H1 (cell line): Measurements from ENCODE around the gene DEDD2. TPM values are rescaled to one million over a fixed set of nuclear protein-coding genes. Genes with fewer than 3 reads are reported as not detected.

Experiments
- BCL11A ChIP-seq, 2 experiments: IDR thresholded peaks; one replicate each; pipeline ENCODE4 v1.6.1; 2011; ENCODE audit warnings: low read depth in 2 of 2, low read length in 2 of 2, mild to moderate bottlenecking in 2 of 2
- HDAC2 ChIP-seq, 2 experiments: fragments of 300-600 bp in 1 of 2; sonication (generic) in 1 of 2; IDR thresholded peaks; 2 replicates each; pipeline ENCODE4 v1.6.1; 2011 to 2012; ENCODE audit warnings: low read depth in 2 of 2, low read length in 2 of 2, mild to moderate bottlenecking in 2 of 2, moderate library complexity in 2 of 2, borderline replicate concordance in 1 of 2, inconsistent platforms in 1 of 2
- POLR2A ChIP-seq, 2 experiments: IDR thresholded peaks; 1 replicate in 1 of 2; 2 replicates in 1 of 2; pipeline ENCODE4 v1.6.1; 2011; ENCODE audit warnings: low read depth in 2 of 2, low read length in 2 of 2, mild to moderate bottlenecking in 2 of 2; ENCODE audit errors: control extremely low read depth in 1 of 2
- RBBP5 ChIP-seq: IDR thresholded peaks from 2 replicates; pipeline ENCODE4 v1.7.1; 2012; ENCODE audit warnings: low read depth, mild to moderate bottlenecking, inconsistent platforms, low read length, moderate library complexity, borderline replicate concordance
- SUZ12 ChIP-seq: fragments of 200-600 bp; sonication (generic); IDR thresholded peaks from 2 replicates; pipeline ENCODE4 v1.6.1; 2012; ENCODE audit warnings: mild to moderate bottlenecking, inconsistent platforms, low read length, moderate library complexity, mixed read lengths
- polyA plus RNA-seq, 7 experiments: library from polyadenylated mRNA; depleted of rRNA in 3 of 7; stranded (reverse) in 5 of 7; unstranded in 2 of 7; fragments of >200 nt in 5 of 7; fragments of 200-250 nt in 2 of 7; gene quantifications; 1 replicate in 5 of 7; 2 replicates in 1 of 7; 4 replicates in 1 of 7; pipeline versions ENCODE4 v1.2.1 to v1.2.3, GENCODE V29; 2011 to 2013; ENCODE audit warnings: missing spikeins in 2 of 7, mixed read lengths in 2 of 7
- total RNA-seq: library from RNA; stranded (reverse); fragmentation: NEBNext Ultra II Directional; extraction: Animal tissue kit (Norgen Biotek cat#: 25700); gene quantifications from 2 replicates; pipeline ENCODE4 v1.2.1, GENCODE V29; 2021
- TF ChIP-seq, protein P1 (sequence below): fragments of 300-600 bp; sonication (generic); IDR thresholded peaks from 2 replicates; pipeline ENCODE4 v1.7.1; 2012; ENCODE audit warnings: low read length, moderate library complexity, mild to moderate bottlenecking, inconsistent platforms; ENCODE audit not compliant: insufficient replicate concordance

DEDD2 gene
- total and polyA plus RNA-seq, 2 of the 8 experiments (the other 6 are each of a cell fraction or from before 2014, with no cell fraction given): 37.8 to 65.0 TPM

DNA sequence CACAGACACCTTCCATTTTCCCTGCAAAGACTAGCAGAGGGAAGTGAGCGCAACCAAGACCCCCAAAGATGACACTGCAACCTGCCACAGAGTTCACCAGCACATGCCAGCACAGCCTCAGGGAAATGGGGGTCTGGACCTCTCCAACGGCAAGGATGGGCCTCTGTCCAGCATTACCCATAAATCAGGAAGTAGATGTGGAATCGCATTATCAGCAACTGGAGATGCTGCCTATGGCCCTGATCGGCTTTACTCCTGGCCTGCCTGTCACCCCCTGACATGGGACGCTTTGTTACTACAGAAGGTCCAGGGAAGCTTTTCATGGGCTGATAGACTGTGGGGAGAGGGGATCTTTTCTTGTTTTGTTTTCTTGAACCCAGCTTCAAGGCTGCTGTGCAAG is 43.8 kb downstream of the DEDD2 start (continued):
- TF ChIP-seq, protein P1, sequence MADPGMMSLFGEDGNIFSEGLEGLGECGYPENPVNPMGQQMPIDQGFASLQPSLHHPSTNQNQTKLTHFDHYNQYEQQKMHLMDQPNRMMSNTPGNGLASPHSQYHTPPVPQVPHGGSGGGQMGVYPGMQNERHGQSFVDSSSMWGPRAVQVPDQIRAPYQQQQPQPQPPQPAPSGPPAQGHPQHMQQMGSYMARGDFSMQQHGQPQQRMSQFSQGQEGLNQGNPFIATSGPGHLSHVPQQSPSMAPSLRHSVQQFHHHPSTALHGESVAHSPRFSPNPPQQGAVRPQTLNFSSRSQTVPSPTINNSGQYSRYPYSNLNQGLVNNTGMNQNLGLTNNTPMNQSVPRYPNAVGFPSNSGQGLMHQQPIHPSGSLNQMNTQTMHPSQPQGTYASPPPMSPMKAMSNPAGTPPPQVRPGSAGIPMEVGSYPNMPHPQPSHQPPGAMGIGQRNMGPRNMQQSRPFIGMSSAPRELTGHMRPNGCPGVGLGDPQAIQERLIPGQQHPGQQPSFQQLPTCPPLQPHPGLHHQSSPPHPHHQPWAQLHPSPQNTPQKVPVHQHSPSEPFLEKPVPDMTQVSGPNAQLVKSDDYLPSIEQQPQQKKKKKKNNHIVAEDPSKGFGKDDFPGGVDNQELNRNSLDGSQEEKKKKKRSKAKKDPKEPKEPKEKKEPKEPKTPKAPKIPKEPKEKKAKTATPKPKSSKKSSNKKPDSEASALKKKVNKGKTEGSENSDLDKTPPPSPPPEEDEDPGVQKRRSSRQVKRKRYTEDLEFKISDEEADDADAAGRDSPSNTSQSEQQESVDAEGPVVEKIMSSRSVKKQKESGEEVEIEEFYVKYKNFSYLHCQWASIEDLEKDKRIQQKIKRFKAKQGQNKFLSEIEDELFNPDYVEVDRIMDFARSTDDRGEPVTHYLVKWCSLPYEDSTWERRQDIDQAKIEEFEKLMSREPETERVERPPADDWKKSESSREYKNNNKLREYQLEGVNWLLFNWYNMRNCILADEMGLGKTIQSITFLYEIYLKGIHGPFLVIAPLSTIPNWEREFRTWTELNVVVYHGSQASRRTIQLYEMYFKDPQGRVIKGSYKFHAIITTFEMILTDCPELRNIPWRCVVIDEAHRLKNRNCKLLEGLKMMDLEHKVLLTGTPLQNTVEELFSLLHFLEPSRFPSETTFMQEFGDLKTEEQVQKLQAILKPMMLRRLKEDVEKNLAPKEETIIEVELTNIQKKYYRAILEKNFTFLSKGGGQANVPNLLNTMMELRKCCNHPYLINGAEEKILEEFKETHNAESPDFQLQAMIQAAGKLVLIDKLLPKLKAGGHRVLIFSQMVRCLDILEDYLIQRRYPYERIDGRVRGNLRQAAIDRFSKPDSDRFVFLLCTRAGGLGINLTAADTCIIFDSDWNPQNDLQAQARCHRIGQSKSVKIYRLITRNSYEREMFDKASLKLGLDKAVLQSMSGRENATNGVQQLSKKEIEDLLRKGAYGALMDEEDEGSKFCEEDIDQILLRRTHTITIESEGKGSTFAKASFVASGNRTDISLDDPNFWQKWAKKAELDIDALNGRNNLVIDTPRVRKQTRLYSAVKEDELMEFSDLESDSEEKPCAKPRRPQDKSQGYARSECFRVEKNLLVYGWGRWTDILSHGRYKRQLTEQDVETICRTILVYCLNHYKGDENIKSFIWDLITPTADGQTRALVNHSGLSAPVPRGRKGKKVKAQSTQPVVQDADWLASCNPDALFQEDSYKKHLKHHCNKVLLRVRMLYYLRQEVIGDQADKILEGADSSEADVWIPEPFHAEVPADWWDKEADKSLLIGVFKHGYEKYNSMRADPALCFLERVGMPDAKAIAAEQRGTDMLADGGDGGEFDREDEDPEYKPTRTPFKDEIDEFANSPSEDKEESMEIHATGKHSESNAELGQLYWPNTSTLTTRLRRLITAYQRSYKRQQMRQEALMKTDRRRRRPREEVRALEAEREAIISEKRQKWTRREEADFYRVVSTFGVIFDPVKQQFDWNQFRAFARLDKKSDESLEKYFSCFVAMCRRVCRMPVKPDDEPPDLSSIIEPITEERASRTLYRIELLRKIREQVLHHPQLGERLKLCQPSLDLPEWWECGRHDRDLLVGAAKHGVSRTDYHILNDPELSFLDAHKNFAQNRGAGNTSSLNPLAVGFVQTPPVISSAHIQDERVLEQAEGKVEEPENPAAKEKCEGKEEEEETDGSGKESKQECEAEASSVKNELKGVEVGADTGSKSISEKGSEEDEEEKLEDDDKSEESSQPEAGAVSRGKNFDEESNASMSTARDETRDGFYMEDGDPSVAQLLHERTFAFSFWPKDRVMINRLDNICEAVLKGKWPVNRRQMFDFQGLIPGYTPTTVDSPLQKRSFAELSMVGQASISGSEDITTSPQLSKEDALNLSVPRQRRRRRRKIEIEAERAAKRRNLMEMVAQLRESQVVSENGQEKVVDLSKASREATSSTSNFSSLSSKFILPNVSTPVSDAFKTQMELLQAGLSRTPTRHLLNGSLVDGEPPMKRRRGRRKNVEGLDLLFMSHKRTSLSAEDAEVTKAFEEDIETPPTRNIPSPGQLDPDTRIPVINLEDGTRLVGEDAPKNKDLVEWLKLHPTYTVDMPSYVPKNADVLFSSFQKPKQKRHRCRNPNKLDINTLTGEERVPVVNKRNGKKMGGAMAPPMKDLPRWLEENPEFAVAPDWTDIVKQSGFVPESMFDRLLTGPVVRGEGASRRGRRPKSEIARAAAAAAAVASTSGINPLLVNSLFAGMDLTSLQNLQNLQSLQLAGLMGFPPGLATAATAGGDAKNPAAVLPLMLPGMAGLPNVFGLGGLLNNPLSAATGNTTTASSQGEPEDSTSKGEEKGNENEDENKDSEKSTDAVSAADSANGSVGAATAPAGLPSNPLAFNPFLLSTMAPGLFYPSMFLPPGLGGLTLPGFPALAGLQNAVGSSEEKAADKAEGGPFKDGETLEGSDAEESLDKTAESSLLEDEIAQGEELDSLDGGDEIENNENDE: no peak
- TF ChIP-seq POLR2A (IDR thresholded peaks at IDR 0.05; ENCODE audit: control extremely low read depth in 1 of 2, low read depth in 2 of 2, low read length in 2 of 2) (no peak), HDAC2 (IDR thresholded peaks at IDR 0.05; ENCODE audit: borderline replicate concordance in 1 of 2, low read depth in 2 of 2, low read length in 2 of 2) (no peak), RBBP5 (no peak), BCL11A (IDR thresholded peaks at IDR 0.05; ENCODE audit: low read depth in 2 of 2, low read length in 2 of 2) (no peak), SUZ12 (no peak)
